ENCODE measurements around the gene NCK2.

DNA sequence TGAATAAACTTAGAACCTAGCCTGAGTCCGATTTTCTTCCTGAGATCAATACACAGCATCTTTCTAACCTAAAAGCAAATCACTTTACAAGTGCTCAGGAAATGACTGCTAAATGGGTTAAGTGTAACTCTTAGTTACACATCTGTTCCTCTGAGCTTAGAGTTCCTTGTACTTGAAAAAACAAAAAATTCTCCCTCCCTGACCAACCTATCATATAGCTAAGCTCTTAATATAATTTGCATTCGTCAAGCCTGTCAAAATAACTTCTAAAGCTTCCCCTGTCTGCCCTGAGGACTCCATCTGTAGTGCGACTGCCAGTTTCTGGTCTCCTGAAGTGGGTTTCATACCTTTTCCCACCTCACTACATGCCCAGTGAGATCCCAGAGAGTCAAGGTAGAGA, 190.4 kb downstream of the NCK2 start:
- TF ChIP-seq SMAD5 (IDR thresholded peaks at IDR 0.05; ENCODE audit: low read depth), result no peak
- no peak for TF ChIP-seq CTCF (IDR thresholded peaks at IDR 0.05 in 2 of 3, conservative IDR thresholded peaks at IDR 0.05 in 1 of 3; ENCODE audit: control insufficient read depth in 2 of 3, extremely low read depth in 1 of 3, insufficient read depth in 1 of 3, low read depth in 3 of 3, low read length in 3 of 3)
- no peak for TF ChIP-seq ZNF24 (IDR thresholded peaks at IDR 0.05)
- TF ChIP-seq POLR2AphosphoS5 (IDR thresholded peaks at IDR 0.05; ENCODE audit: low read length), result no peak
- TF ChIP-seq CBX3 (IDR thresholded peaks at IDR 0.05; ENCODE audit: borderline replicate concordance, low read depth), result no peak
- TF ChIP-seq SIN3A (IDR thresholded peaks at IDR 0.05; ENCODE audit: low read depth, low read length), result no peak
- no peak for TF ChIP-seq JUNB (IDR thresholded peaks at IDR 0.05)
- TF ChIP-seq BCL11A (IDR thresholded peaks at IDR 0.05; ENCODE audit: low read depth, low read length), result no peak
- TF ChIP-seq POLR2A (IDR thresholded peaks at IDR 0.05; ENCODE audit: low read depth, low read length), result no peak
- no peak for TF ChIP-seq MTA3 (IDR thresholded peaks at IDR 0.05; ENCODE audit: borderline replicate concordance, low read length)
- no peak for TF ChIP-seq NRF1 (conservative IDR thresholded peaks at IDR 0.05; ENCODE audit: low read depth, low read length)

Measured in GM12878 (cell line).